Endothelial cell (in vitro differentiated cells): ENCODE measurements around the gene CDH15. TPM values are rescaled to one million over a fixed set of nuclear protein-coding genes. Genes with fewer than 3 reads are reported as not detected.

Experiments
- DNase-seq: peaks from one replicate; pipeline ENCODE4 v3.0.0; 2021; ENCODE audit warnings: low spot score
- H3K27ac Mint-ChIP-seq: one replicate; pipeline ENCODE4 v1.8.0; 2021; ENCODE audit warnings: mixed read lengths, inconsistent platforms; ENCODE audit not compliant: unreplicated experiment
- H3K27me3 Mint-ChIP-seq: one replicate; pipeline ENCODE4 v1.8.0; 2021; ENCODE audit warnings: mild to moderate bottlenecking, moderate library complexity, mixed read lengths, inconsistent platforms; ENCODE audit not compliant: unreplicated experiment
- H3K36me3 Mint-ChIP-seq: one replicate; pipeline ENCODE4 v1.8.0; 2021; ENCODE audit warnings: mild to moderate bottlenecking, low read depth, mixed read lengths, inconsistent platforms; ENCODE audit not compliant: unreplicated experiment
- H3K4me1 Mint-ChIP-seq: one replicate; pipeline ENCODE4 v1.8.0; 2021; ENCODE audit warnings: mild to moderate bottlenecking, mixed read lengths, inconsistent platforms; ENCODE audit not compliant: unreplicated experiment
- H3K4me3 Mint-ChIP-seq: one replicate; pipeline ENCODE4 v1.8.0; 2021; ENCODE audit warnings: mild to moderate bottlenecking, mixed read lengths, inconsistent platforms; ENCODE audit not compliant: unreplicated experiment
- H3K9me3 Mint-ChIP-seq: one replicate; pipeline ENCODE4 v1.8.0; 2021; ENCODE audit warnings: mixed read lengths, inconsistent platforms; ENCODE audit not compliant: unreplicated experiment
- CTCF ChIP-seq: fragments of 200-600 bp; sonication (generic); IDR thresholded peaks from one replicate; pipeline ENCODE4 v1.5.0; 2021; ENCODE audit warnings: antibody characterized with exemption; ENCODE audit not compliant: unreplicated experiment
- total RNA-seq: library from RNA; stranded (reverse); fragmentation: NEBNext Ultra II Directional; extraction: Animal tissue kit (Norgen Biotek cat#: 25700); gene quantifications from one replicate; pipeline ENCODE4 v1.2.1, GENCODE V29; 2021; ENCODE audit not compliant: unreplicated experiment

CDH15 gene
- total RNA-seq, 1 donor from 2014 or later: not detected

- Mint-ChIP-seq H3K27ac (no peak overlapping the region), H3K9me3 (no peaks in the 10 kb centered on the region), H3K36me3 (no peaks in the 10 kb centered on the region), H3K27me3 (peaks cover 8% of the 10 kb centered on the region), H3K4me1 (no peaks in the 10 kb centered on the region), H3K4me3 (no peak overlapping the region)
- TF ChIP-seq CTCF: no peak
- DNase-seq: no peak
These were observed 5.2 kb downstream of the CDH15 start for GRCh38 chr16:89176717-89177116.

- Mint-ChIP-seq H3K4me3 (no peak overlapping the region), H3K9me3 (no peaks in the 10 kb centered on the region), H3K36me3 (no peaks in the 10 kb centered on the region), H3K4me1 (no peaks in the 10 kb centered on the region), H3K27me3 (peaks cover 8% of the 10 kb centered on the region), H3K27ac (no peak overlapping the region)
- no peak for TF ChIP-seq CTCF
- DNase-seq: no peak
These were observed 6.0 kb downstream of the CDH15 start for GRCh38 chr16:89177501-89177900.

- Mint-ChIP-seq H3K36me3 (no peaks in the 10 kb centered on the region), H3K27me3 (peaks cover 6% of the 10 kb centered on the region), H3K4me3 (no peak overlapping the region), H3K27ac (no peak overlapping the region), H3K9me3 (no peaks in the 10 kb centered on the region), H3K4me1 (no peaks in the 10 kb centered on the region)
- no peak for DNase-seq
- no peak for TF ChIP-seq CTCF
These were observed 7.1 kb downstream of the CDH15 start for GRCh38 chr16:89178453-89179147.

- no peaks in the 10 kb centered on the region for H3K9me3 Mint-ChIP-seq
These were observed 7.6 kb downstream of the CDH15 start for GRCh38 chr16:89179148-89179484.

More at GRCh38 chr16:89179148-89179484, 7.6 kb downstream of the CDH15 start:
- Mint-ChIP-seq H3K36me3 (no peaks in the 10 kb centered on the region), H3K4me3 (no peak overlapping the region), H3K4me1 (no peaks in the 10 kb centered on the region), H3K27me3 (peaks cover 6% of the 10 kb centered on the region), H3K27ac (no peak overlapping the region)
- no peak for TF ChIP-seq CTCF
- no peak for DNase-seq
